ENCODE data around the gene PARD6G. TPM values are rescaled to one million over a fixed set of nuclear protein-coding genes. Genes with fewer than 3 reads are reported as not detected.

PARD6G gene
- total and polyA plus RNA-seq, 10 of the 15 experiments (the other 5 are each of a cell fraction or from before 2014, with no cell fraction given) = 0.20 to 2.0 (median 0.60) TPM

- TF ChIP-seq PBX3 (IDR thresholded peaks at IDR 0.05; ENCODE audit: insufficient replicate concordance, low read depth, low read length) = peak; percentile 28
- no peak for TF ChIP-seq GATAD2B (conservative IDR thresholded peaks at IDR 0.05; ENCODE audit: low read depth)
- TF ChIP-seq IKZF1 (conservative IDR thresholded peaks at IDR 0.05) = peak; percentile 38
- no peak for TF ChIP-seq SP1 (IDR thresholded peaks at IDR 0.05; ENCODE audit: low read depth, low read length)
- TF ChIP-seq NRF1 (conservative IDR thresholded peaks at IDR 0.05; ENCODE audit: low read depth, low read length) = no peak
- TF ChIP-seq NFYB (IDR thresholded peaks at IDR 0.05; ENCODE audit: insufficient read depth, low read depth, low read length) = 0 out of 2 replicates have a peak, but pooled peaks have one; percentile 60
Observed at GRCh38 chr18:80194874-80195570, 52.3 kb downstream of the PARD6G start (continued).

- Histone ChIP-seq H4K20me1 (ENCODE audit: control insufficient read depth, insufficient read depth) (no peaks in the 10 kb centered on the region), H3K9me3 (replicated peaks; ENCODE audit: control insufficient read depth, insufficient read depth, low read length) (no peaks in the 10 kb centered on the region; the same call in 2 of the 3 replicates), H3K79me2 (ENCODE audit: control insufficient read depth, insufficient read depth, low read length) (no peaks in the 10 kb centered on the region), H3K4me1 (ENCODE audit: control insufficient read depth, insufficient read depth, low read length) (no peaks in the 10 kb centered on the region), H3K27ac (ENCODE audit: control insufficient read depth, insufficient read depth) (no peak overlapping the region), H3K36me3 (ENCODE audit: control insufficient read depth in 2 of 2, insufficient read depth in 2 of 2, low read length in 1 of 2) (no peaks in the 10 kb centered on the region; a peak in 1 of 4 replicates), H3K9ac (ENCODE audit: control insufficient read depth, insufficient read depth, low read length) (no peak overlapping the region), H2AFZ (ENCODE audit: control insufficient read depth, low read depth, low read length) (no peak overlapping the region), H3K4me2 (ENCODE audit: control insufficient read depth, insufficient read depth) (no peak overlapping the region), H3K27me3 (replicated peaks in 1 of 2; ENCODE audit: control insufficient read depth in 2 of 2, insufficient read depth in 2 of 2, low read length in 1 of 2) (peaks cover 0 to 2% of the 10 kb centered on the region in 2 experiments; a peak in 1 of 4 replicates), H3K4me3 (no peak overlapping the region)
- TF ChIP-seq IKZF1 (conservative IDR thresholded peaks at IDR 0.05) (0 out of 2 replicates have a peak, but pooled peaks have one; percentile 14), EED (IDR thresholded peaks at IDR 0.05; ENCODE audit: low read depth) (no peak)
- SMC1A ChIA-PET (ENCODE audit: uncharacterized antibody, unreplicated experiment) = interaction anchor here (0.7 to 2.8 kb wide), 9 partner anchors 11 to 47 kb away, joined by 3 to 16 read pairs (median 4); no protein-coding TSS in a partner anchor
- no peak for ATAC-seq
- WGBS (ENCODE audit: insufficient coverage, insufficient replicate concordance, low lambda C conversion rate, missing lambda C conversion rate) = 21% methylated on average over 5 of the region's 5 CpGs
- no TSS peak for BruUV-seq (replicated peaks)
- intact Hi-C loops (cut with micrococcal nuclease; ENCODE audit: unreplicated experiment) (no loop called here), in situ Hi-C loops (cut with MboI) (no loop called here)
- no peak for DNase-seq (ENCODE audit: low read depth, low spot score)
- CTCF ChIA-PET = interaction anchor here (1.4 to 2.6 kb wide), 5 partner anchors 10 to 35 kb away, joined by 4 to 11 read pairs (median 5); no protein-coding TSS in a partner anchor
- POLR2A ChIA-PET = interaction anchor here (1.1 to 2.3 kb wide), 3 partner anchors 8 to 16 kb away, joined by 3 to 7 read pairs (median 4); no protein-coding TSS in a partner anchor
- RAD21 ChIA-PET (ENCODE audit: unreplicated experiment) = interaction anchor here (1.0 to 1.8 kb wide), 4 partner anchors 9 to 48 kb away, joined by 4 to 7 read pairs (median 4); no protein-coding TSS in a partner anchor
- FAIRE-seq = peak; percentile 41
Observed at GRCh38 chr18:80193701-80194100, 53.6 kb downstream of the PARD6G start.

Data from GM12878 (cell line).